Trophoblast cell (in vitro differentiated cells and primary cell): ENCODE measurements around the gene PCSK5.

Source experiments
- DNase-seq, 2 donors: peaks; one replicate each; pipeline ENCODE4 v3.0.0-alpha.2; 2016
- H2AFZ ChIP-seq: 2 replicates; pipeline ENCODE4 v1.6.1; 2013; ENCODE audit warnings: low read length, moderate library complexity, mild to moderate bottlenecking; ENCODE audit not compliant: insufficient read depth, poor library complexity
- H2AK5ac ChIP-seq: 2 replicates; pipeline ENCODE4 v1.6.1; 2013; ENCODE audit warnings: mild to moderate bottlenecking, low read length
- H2BK120ac ChIP-seq: 2 replicates; pipeline ENCODE4 v1.6.1; 2013; ENCODE audit warnings: low read length, mild to moderate bottlenecking, moderate library complexity; ENCODE audit not compliant: insufficient read depth, poor library complexity
- H2BK12ac ChIP-seq: 2 replicates; pipeline ENCODE4 v1.6.1; 2013; ENCODE audit warnings: mild to moderate bottlenecking, low read length, moderate library complexity
- H2BK5ac ChIP-seq: 2 replicates; pipeline ENCODE4 v1.6.1; 2013; ENCODE audit warnings: low read length, low read depth, moderate library complexity, mild to moderate bottlenecking; ENCODE audit not compliant: poor library complexity
- H3K14ac ChIP-seq: 2 replicates; pipeline ENCODE4 v1.6.1; 2013; ENCODE audit warnings: mild to moderate bottlenecking, low read length
- H3K18ac ChIP-seq: 2 replicates; pipeline ENCODE4 v1.6.1; 2013; ENCODE audit warnings: mild to moderate bottlenecking, low read length
- H3K23ac ChIP-seq: 2 replicates; pipeline ENCODE4 v1.6.1; 2013; ENCODE audit warnings: low read length
- H3K27ac ChIP-seq: 2 replicates; pipeline ENCODE4 v1.5.1; 2013; ENCODE audit warnings: low read depth, mild to moderate bottlenecking, inconsistent platforms, low read length, moderate library complexity
- H3K27me3 ChIP-seq: 2 replicates; pipeline ENCODE4 v1.6.1; 2013; ENCODE audit warnings: inconsistent platforms, mild to moderate bottlenecking, low read length, moderate library complexity; ENCODE audit not compliant: insufficient read depth
- H3K36me3 ChIP-seq, 2 experiments: 1 replicate in 1 of 2; 2 replicates in 1 of 2; pipeline ENCODE4 v1.6.1; 2013; ENCODE audit warnings: low read length in 2 of 2, mild to moderate bottlenecking in 2 of 2, moderate library complexity in 1 of 2; ENCODE audit not compliant: insufficient read depth in 2 of 2, control insufficient read depth in 1 of 2
- H3K4ac ChIP-seq: 2 replicates; pipeline ENCODE4 v1.6.1; 2013; ENCODE audit warnings: low read depth, mild to moderate bottlenecking, low read length, moderate library complexity
- H3K4me1 ChIP-seq, 2 experiments: 1 replicate in 1 of 2; 2 replicates in 1 of 2; pipeline ENCODE4 v1.6.1; 2013; ENCODE audit warnings: low read length in 2 of 2, mild to moderate bottlenecking in 2 of 2, moderate library complexity in 1 of 2; ENCODE audit not compliant: insufficient read depth in 2 of 2, control insufficient read depth in 1 of 2
- H3K4me2 ChIP-seq: 2 replicates; pipeline ENCODE4 v1.6.1; 2013; ENCODE audit warnings: inconsistent platforms, mild to moderate bottlenecking, low read length, moderate library complexity
- H3K4me3 ChIP-seq: 2 replicates; pipeline ENCODE4 v1.5.1; 2013; ENCODE audit warnings: mild to moderate bottlenecking, low read depth, low read length, inconsistent platforms
- H3K79me1 ChIP-seq: one replicate; pipeline ENCODE4 v1.6.1; 2013; ENCODE audit warnings: low read length
- H3K79me2 ChIP-seq: 2 replicates; pipeline ENCODE4 v1.6.1; 2013; ENCODE audit warnings: low read length, mild to moderate bottlenecking; ENCODE audit not compliant: control insufficient read depth, insufficient read depth, poor library complexity
- H3K9ac ChIP-seq: 2 replicates; pipeline ENCODE4 v1.6.1; 2013; ENCODE audit warnings: mild to moderate bottlenecking, low read length
- H3K9me3 ChIP-seq: 2 replicates; pipeline ENCODE4 v1.6.1; 2013; ENCODE audit warnings: low read depth, mild to moderate bottlenecking, control low read depth, inconsistent platforms, low read length; ENCODE audit not compliant: insufficient read depth
- H4K12ac ChIP-seq: 2 replicates; pipeline ENCODE4 v1.6.1; 2013; ENCODE audit warnings: low read depth, mild to moderate bottlenecking, low read length, moderate library complexity
- H4K8ac ChIP-seq: 2 replicates; pipeline ENCODE4 v1.6.1; 2013; ENCODE audit warnings: low read depth, mild to moderate bottlenecking, low read length, moderate library complexity
- H4K91ac ChIP-seq: one replicate; pipeline ENCODE4 v1.6.1; 2013; ENCODE audit warnings: low read depth, mild to moderate bottlenecking, low read length, moderate library complexity
- WGBS: extraction: QIAGEN DNeasy Blood & Tissue Kit; methylation state at CpG from one replicate; pipeline ENCODE4 v1.1.7; 2013; ENCODE audit warnings: missing lambda C conversion rate; ENCODE audit not compliant: insufficient read length, insufficient coverage; ENCODE audit errors: extremely low coverage; 5-methylcytosine and 5-hydroxymethylcytosine counted together

The PCSK5 gene

GRCh38 chr9:76269789-76270188 is 379.3 kb downstream of the PCSK5 start:
- Histone ChIP-seq H3K79me1 (no peaks in the 10 kb centered on the region), H2AFZ (no peak overlapping the region), H2BK5ac (no peak overlapping the region), H2BK120ac (no peak overlapping the region), H3K23ac (no peak overlapping the region), H3K4ac (no peak overlapping the region), H2AK5ac (no peak overlapping the region), H4K91ac (no peak overlapping the region), H3K79me2 (no peaks in the 10 kb centered on the region), H2BK12ac (no peak overlapping the region), H3K27me3 (no peaks in the 10 kb centered on the region), H3K9me3 (no peaks in the 10 kb centered on the region), H3K36me3 (no peaks in the 10 kb centered on the region), H3K9ac (no peak overlapping the region), H3K4me3 (no peak overlapping the region), H3K18ac (no peak overlapping the region), H4K12ac (no peak overlapping the region), H3K4me2 (no peak overlapping the region), H4K8ac (no peak overlapping the region), H3K27ac (no peak overlapping the region), H3K14ac (no peak overlapping the region), H3K4me1 (no peaks in the 10 kb centered on the region)
- peak in 1 of 2 donors; percentile 68 for DNase-seq
- WGBS: no CpG with 5 or more reads among the region's 2 CpGs

DNA sequence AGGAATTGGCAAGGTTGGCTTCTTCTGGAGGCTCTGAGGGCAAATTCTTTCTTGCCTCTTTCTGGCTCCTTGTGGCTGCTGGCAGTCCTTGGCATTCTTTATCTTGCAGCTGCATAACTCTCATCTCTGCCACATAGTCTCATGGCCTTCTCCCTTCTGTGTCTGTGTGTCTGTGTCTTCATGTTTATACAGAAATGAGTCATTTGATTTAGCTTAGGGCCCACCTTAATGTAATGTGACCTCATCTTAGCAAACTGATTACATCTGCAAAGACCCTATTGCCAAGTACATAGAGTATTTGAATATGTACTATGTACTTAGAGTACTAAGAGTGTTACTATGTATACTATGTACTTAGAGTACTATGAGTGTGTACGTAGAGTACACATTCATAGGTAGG is 381.3 kb downstream of the PCSK5 start:
- H2AFZ ChIP-seq: no peak overlapping the region
- no peaks in the 10 kb centered on the region for H3K79me2 ChIP-seq
- no peak overlapping the region for H3K4me2 ChIP-seq
- no peak overlapping the region for H3K18ac ChIP-seq
- no peak overlapping the region for H4K12ac ChIP-seq
- H3K4me3 ChIP-seq: no peak overlapping the region
- H3K27ac ChIP-seq: no peak overlapping the region
- H3K4ac ChIP-seq: no peak overlapping the region
- H3K14ac ChIP-seq: no peak overlapping the region
- H3K23ac ChIP-seq: no peak overlapping the region
- no peak overlapping the region for H4K8ac ChIP-seq
- H3K9ac ChIP-seq: no peak overlapping the region
- H3K4me1 ChIP-seq: no peaks in the 10 kb centered on the region
- no peak overlapping the region for H2AK5ac ChIP-seq
- DNase-seq: no peak
- H3K79me1 ChIP-seq: no peaks in the 10 kb centered on the region
- no peaks in the 10 kb centered on the region for H3K9me3 ChIP-seq
- no peaks in the 10 kb centered on the region for H3K36me3 ChIP-seq
- no peak overlapping the region for H2BK120ac ChIP-seq
- WGBS: no CpG with 5 or more reads among the region's 1 CpG
- no peak overlapping the region for H2BK5ac ChIP-seq
- H2BK12ac ChIP-seq: no peak overlapping the region
- no peaks in the 10 kb centered on the region for H3K27me3 ChIP-seq
- no peak overlapping the region for H4K91ac ChIP-seq

- Histone ChIP-seq H3K27me3 (no peaks in the 10 kb centered on the region), H3K79me2 (no peaks in the 10 kb centered on the region), H2AK5ac (no peak overlapping the region), H3K36me3 (no peaks in the 10 kb centered on the region), H3K4me1 (no peaks in the 10 kb centered on the region), H4K12ac (no peak overlapping the region), H2BK5ac (no peak overlapping the region), H2AFZ (no peak overlapping the region), H3K27ac (no peak overlapping the region), H4K8ac (no peak overlapping the region), H3K4ac (no peak overlapping the region), H3K23ac (no peak overlapping the region), H2BK120ac (no peak overlapping the region), H3K4me3 (no peak overlapping the region), H3K14ac (no peak overlapping the region), H3K79me1 (no peaks in the 10 kb centered on the region), H3K18ac (no peak overlapping the region), H3K4me2 (no peak overlapping the region), H4K91ac (no peak overlapping the region), H2BK12ac (no peak overlapping the region), H3K9me3 (peaks cover 2% of the 10 kb centered on the region), H3K9ac (no peak overlapping the region)
- no CpG with 5 or more reads among the region's 7 CpGs for WGBS
- DNase-seq: no peak
Observed at GRCh38 chr9:76289042-76289441, 398.6 kb downstream of the PCSK5 start.

- H3K4me3 ChIP-seq: no peak overlapping the region
Observed at GRCh38 chr9:76289703-76290102, 399.2 kb downstream of the PCSK5 start.

More at GRCh38 chr9:76289703-76290102, 399.2 kb downstream of the PCSK5 start:
- H3K79me2 ChIP-seq: no peaks in the 10 kb centered on the region
- no peaks in the 10 kb centered on the region for H3K4me1 ChIP-seq
- H3K79me1 ChIP-seq: no peaks in the 10 kb centered on the region
- H2AK5ac ChIP-seq: no peak overlapping the region
- no peaks in the 10 kb centered on the region for H3K27me3 ChIP-seq
- peaks cover 2% of the 10 kb centered on the region for H3K9me3 ChIP-seq
- no peak overlapping the region for H3K27ac ChIP-seq
- no peak overlapping the region for H2AFZ ChIP-seq
- no peaks in the 10 kb centered on the region for H3K36me3 ChIP-seq
- H2BK5ac ChIP-seq: no peak overlapping the region
- H4K91ac ChIP-seq: no peak overlapping the region
- H3K9ac ChIP-seq: no peak overlapping the region
- no peak overlapping the region for H3K23ac ChIP-seq
- no peak overlapping the region for H3K18ac ChIP-seq
- H4K12ac ChIP-seq: no peak overlapping the region
- H3K4ac ChIP-seq: no peak overlapping the region
- no peak overlapping the region for H2BK12ac ChIP-seq
- H4K8ac ChIP-seq: no peak overlapping the region
- no peak for DNase-seq
- no peak overlapping the region for H3K14ac ChIP-seq
- no peak overlapping the region for H3K4me2 ChIP-seq
- no peak overlapping the region for H2BK120ac ChIP-seq
